Keratinocyte (primary cell): ENCODE results near the gene CD1D. TPM values are rescaled to one million over a fixed set of nuclear protein-coding genes. Genes with fewer than 3 reads are reported as not detected.

Experiments used
- DNase-seq: peaks from one replicate; pipeline ENCODE4 v3.0.0-alpha.2; 2011; ENCODE audit warnings: low read depth, missing footprints, low spot score
- FAIRE-seq: peaks from 2 replicates; lab custom pipeline; 2011; peaks lifted over from hg19 to GRCh38; lab: Jason Lieb, UNC
- H2AFZ ChIP-seq: 2 replicates; pipeline ENCODE4 v1.6.0; 2012; ENCODE audit warnings: low read length, control low read depth, inconsistent platforms; ENCODE audit not compliant: control insufficient read depth
- H3K27ac ChIP-seq: 2 replicates; pipeline ENCODE4 v1.5.1; 2011; ENCODE audit warnings: low read length; ENCODE audit not compliant: control insufficient read depth, insufficient read depth
- H3K27me3 ChIP-seq: 3 replicates; pipeline ENCODE4 v1.6.0; 2011; ENCODE audit warnings: low read length; ENCODE audit not compliant: control insufficient read depth, insufficient read depth; ENCODE audit errors: extremely low read depth
- H3K36me3 ChIP-seq, 2 experiments: 2 replicates in 1 of 2; 3 replicates in 1 of 2; pipeline ENCODE4 v1.5.1; 2011; ENCODE audit warnings: low read length in 2 of 2, mild to moderate bottlenecking in 1 of 2; ENCODE audit not compliant: control insufficient read depth in 2 of 2, insufficient read depth in 2 of 2; ENCODE audit errors: extremely low read depth in 1 of 2
- H3K4me1 ChIP-seq: 3 replicates; pipeline ENCODE4 v1.5.1; 2011; ENCODE audit warnings: low read length; ENCODE audit not compliant: control insufficient read depth, insufficient read depth; ENCODE audit errors: extremely low read depth
- H3K4me2 ChIP-seq: 3 replicates; pipeline ENCODE4 v1.6.0; 2011; ENCODE audit warnings: low read depth, low read length; ENCODE audit not compliant: control insufficient read depth, insufficient read depth; ENCODE audit errors: extremely low read depth
- H3K4me3 ChIP-seq, 3 experiments: fragments of 200-600 bp in 1 of 3; sonication (generic) in 1 of 3; 2 replicates in 2 of 3; 3 replicates in 1 of 3; pipeline ENCODE4 v1.5.1; 2011 to 2016; ENCODE audit warnings: low read length in 3 of 3, mild to moderate bottlenecking in 3 of 3, control low read depth in 2 of 3, inconsistent platforms in 1 of 3, low read depth in 1 of 3, mixed read lengths in 1 of 3, mixed run types in 1 of 3, moderate library complexity in 1 of 3; ENCODE audit not compliant: control insufficient read depth in 2 of 3, insufficient read depth in 2 of 3; ENCODE audit errors: extremely low read depth in 1 of 3
- H3K79me2 ChIP-seq: 2 replicates; pipeline ENCODE4 v1.6.0; 2012; ENCODE audit warnings: low read length; ENCODE audit not compliant: control insufficient read depth, insufficient read depth
- H3K9ac ChIP-seq: 3 replicates; pipeline ENCODE4 v1.6.0; 2011; ENCODE audit warnings: low read length; ENCODE audit not compliant: control insufficient read depth, insufficient read depth; ENCODE audit errors: extremely low read depth
- H3K9me1 ChIP-seq: 3 replicates; pipeline ENCODE4 v1.6.0; 2011; ENCODE audit warnings: low read length; ENCODE audit not compliant: control insufficient read depth, insufficient read depth; ENCODE audit errors: extremely low read depth
- H3K9me3 ChIP-seq: 2 replicates; pipeline ENCODE4 v1.5.1; 2012; ENCODE audit warnings: low read depth, low read length; ENCODE audit not compliant: control insufficient read depth
- H4K20me1 ChIP-seq: 3 replicates; pipeline ENCODE4 v1.6.0; 2011; ENCODE audit warnings: low read length; ENCODE audit not compliant: control insufficient read depth, insufficient read depth; ENCODE audit errors: extremely low read depth
- EZH2 ChIP-seq: IDR thresholded peaks from one replicate; pipeline ENCODE4 v1.6.1; 2012; ENCODE audit warnings: inconsistent platforms, mild to moderate bottlenecking, low read length, moderate library complexity
- dilution Hi-C: fragments of 300-500 bp; cut with MboI; formaldehyde crosslinking; loops from one replicate; pipeline ENCODE4 v1.7.0; 2020; ENCODE audit warnings: low sequenced_read_pairs; ENCODE audit not compliant: extremely low pct_ligation_motif_present
- polyA plus RNA-seq, 5 experiments: library from polyadenylated mRNA; depleted of rRNA in 3 of 5; stranded (reverse) in 3 of 5; stranded (forward) in 1 of 5; unstranded in 1 of 5; fragments of >200 nt; gene quantifications; 1 replicate in 1 of 5; 2 replicates in 3 of 5; 3 replicates in 1 of 5; pipeline versions ENCODE4 v1.2.1 to v1.2.3, GENCODE V29; 2011 to 2012; ENCODE audit warnings: missing spikeins in 2 of 5, low read depth in 1 of 5, low replicate concordance in 1 of 5
- TF ChIP-seq, protein P1 (sequence below), 3 experiments: IDR thresholded peaks in 1 of 3; conservative IDR thresholded peaks in 1 of 3; optimal IDR thresholded peaks in 1 of 3; 2 replicates in 2 of 3; 3 replicates in 1 of 3; pipeline versions ENCODE3 to v1.5.1; 2011; ENCODE audit warnings: low read length in 3 of 3, mild to moderate bottlenecking in 3 of 3, moderate library complexity in 2 of 3, control low read depth in 1 of 3, inconsistent platforms in 1 of 3; ENCODE audit not compliant: insufficient read depth in 2 of 3; ENCODE audit errors: extremely low read depth in 1 of 3

Gene CD1D
- polyA plus RNA-seq, 1 donor (not counting 4 experiments of a cell fraction or from before 2014, with no cell fraction given), result 2.8 TPM

DNA sequence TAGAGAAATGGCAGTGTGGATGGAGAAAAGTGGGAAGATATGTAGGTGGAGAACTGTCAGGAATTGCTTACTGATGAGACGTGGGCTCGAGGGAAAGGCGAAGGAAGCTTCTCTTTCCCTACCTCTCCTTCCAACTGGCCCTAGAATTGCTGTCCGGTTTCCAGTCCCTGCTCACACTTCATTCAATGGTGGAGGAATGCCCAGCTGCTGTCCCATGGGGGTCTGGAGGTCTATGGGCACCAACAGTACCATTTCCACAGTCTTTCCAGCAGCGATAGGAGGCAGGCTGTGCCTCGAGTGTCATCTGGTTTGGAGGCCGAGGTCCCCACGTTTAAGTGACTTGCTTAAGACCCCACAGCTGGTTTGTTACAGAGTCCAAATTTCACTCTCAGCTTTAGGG is 31.5 kb upstream of the CD1D start:
- H3K27ac ChIP-seq, result peak overlapping the region; percentile 51
- no peaks in the 10 kb centered on the region for H4K20me1 ChIP-seq
- no peaks in the 10 kb centered on the region for H3K9me1 ChIP-seq
- H3K4me1 ChIP-seq, result peaks cover 56% of the 10 kb centered on the region
- no peak overlapping the region for H3K9ac ChIP-seq
- H3K4me3 ChIP-seq, result peak overlapping the region in 2 of 3 experiments; percentile 29 to 41
- no peak for TF ChIP-seq EZH2
- TF ChIP-seq, protein P1, sequence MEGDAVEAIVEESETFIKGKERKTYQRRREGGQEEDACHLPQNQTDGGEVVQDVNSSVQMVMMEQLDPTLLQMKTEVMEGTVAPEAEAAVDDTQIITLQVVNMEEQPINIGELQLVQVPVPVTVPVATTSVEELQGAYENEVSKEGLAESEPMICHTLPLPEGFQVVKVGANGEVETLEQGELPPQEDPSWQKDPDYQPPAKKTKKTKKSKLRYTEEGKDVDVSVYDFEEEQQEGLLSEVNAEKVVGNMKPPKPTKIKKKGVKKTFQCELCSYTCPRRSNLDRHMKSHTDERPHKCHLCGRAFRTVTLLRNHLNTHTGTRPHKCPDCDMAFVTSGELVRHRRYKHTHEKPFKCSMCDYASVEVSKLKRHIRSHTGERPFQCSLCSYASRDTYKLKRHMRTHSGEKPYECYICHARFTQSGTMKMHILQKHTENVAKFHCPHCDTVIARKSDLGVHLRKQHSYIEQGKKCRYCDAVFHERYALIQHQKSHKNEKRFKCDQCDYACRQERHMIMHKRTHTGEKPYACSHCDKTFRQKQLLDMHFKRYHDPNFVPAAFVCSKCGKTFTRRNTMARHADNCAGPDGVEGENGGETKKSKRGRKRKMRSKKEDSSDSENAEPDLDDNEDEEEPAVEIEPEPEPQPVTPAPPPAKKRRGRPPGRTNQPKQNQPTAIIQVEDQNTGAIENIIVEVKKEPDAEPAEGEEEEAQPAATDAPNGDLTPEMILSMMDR (optimal IDR thresholded peaks at IDR 0.05 in 1 of 3, IDR thresholded peaks at IDR 0.05 in 1 of 3, conservative IDR thresholded peaks at IDR 0.05 in 1 of 3; ENCODE audit: extremely low read depth in 1 of 3, insufficient read depth in 2 of 3, low read length in 3 of 3), result no peak
- FAIRE-seq, result no peak
- H3K27me3 ChIP-seq, result no peaks in the 10 kb centered on the region
- dilution Hi-C loops, result no loop called here
- peak overlapping the region; percentile 81 for H3K4me2 ChIP-seq
- H2AFZ ChIP-seq, result peak overlapping the region; percentile 86
- H3K9me3 ChIP-seq, result no peaks in the 10 kb centered on the region
- no peaks in the 10 kb centered on the region for H3K79me2 ChIP-seq
- no peak for DNase-seq
- no peaks in the 10 kb centered on the region for H3K36me3 ChIP-seq

DNA sequence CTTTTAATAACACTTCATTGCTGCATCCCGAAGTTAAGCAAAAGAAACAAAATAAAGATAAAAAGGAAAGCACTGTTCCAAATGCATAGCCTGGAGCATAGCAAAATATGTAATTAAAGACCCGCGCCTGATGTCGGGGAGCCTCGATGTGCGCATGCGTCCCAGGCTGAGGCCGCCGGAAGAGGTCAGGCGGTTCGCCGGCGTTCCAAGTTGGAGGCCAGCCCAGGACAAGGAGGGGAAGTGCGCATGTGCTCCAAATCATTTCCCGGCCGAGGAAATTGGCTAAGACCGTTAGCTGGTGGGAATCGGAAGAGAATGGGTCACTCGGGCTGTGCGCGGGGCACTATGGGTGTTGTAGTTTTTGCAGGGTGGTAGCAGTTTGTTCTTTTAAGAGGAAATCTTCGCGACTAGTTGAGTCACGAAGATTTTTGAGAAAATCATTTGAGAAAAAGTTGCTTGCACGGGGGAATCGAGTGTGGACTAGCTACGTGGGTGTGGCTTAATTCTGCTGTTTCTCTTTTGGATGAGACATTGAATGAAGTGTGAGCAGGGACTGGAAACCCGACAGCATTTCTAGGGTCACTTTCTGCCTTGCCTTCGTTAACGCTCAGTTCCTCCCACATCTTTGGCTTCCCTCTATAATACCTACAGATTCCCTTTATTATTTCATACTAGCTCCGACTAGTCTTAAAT is 31.0 kb upstream of the CD1D start:
- Histone ChIP-seq H3K36me3 (no peaks in the 10 kb centered on the region), H3K4me1 (peaks cover 61% of the 10 kb centered on the region), H3K9me3 (no peaks in the 10 kb centered on the region), H2AFZ (peak overlapping the region; percentile 86), H3K27ac (peak overlapping the region; percentile 51), H3K9me1 (no peaks in the 10 kb centered on the region), H4K20me1 (no peaks in the 10 kb centered on the region), H3K4me3 (peak overlapping the region in 2 of 3 experiments; percentile 29 to 41), H3K4me2 (peak overlapping the region; percentile 81), H3K79me2 (no peaks in the 10 kb centered on the region), H3K27me3 (no peaks in the 10 kb centered on the region), H3K9ac (no peak overlapping the region)
- peak; percentile 67 for FAIRE-seq
- TF ChIP-seq, protein P1 (optimal IDR thresholded peaks at IDR 0.05 in 1 of 3, IDR thresholded peaks at IDR 0.05 in 1 of 3, conservative IDR thresholded peaks at IDR 0.05 in 1 of 3; ENCODE audit: extremely low read depth in 1 of 3, insufficient read depth in 2 of 3, low read length in 3 of 3), result no peak
- no peak for TF ChIP-seq EZH2
- DNase-seq, result no peak
- dilution Hi-C loops, result no loop called here
